CD4-positive, alpha-beta T cell (primary cell): ENCODE data around the gene GOLT1A. TPM values are rescaled to one million over a fixed set of nuclear protein-coding genes. Genes with fewer than 3 reads are reported as not detected.
A peak's percentile ranks its signal among the peaks of the same experiment; 100 is the strongest.

Source experiments
- ATAC-seq: fragments of 200-7000 bp; cut with Tn5 transposase; one replicate; pipeline ENCODE4 v1.10.0; 2022; ENCODE audit warnings: mild to moderate bottlenecking; ENCODE audit not compliant: poor library complexity
- CTCF ChIA-PET: fragments of 350-600 bp; sonication (Branson Sonifier 250); formaldehyde crosslinking; loops from one replicate; lab custom pipeline; 2021; ENCODE audit warnings: antibody characterized with exemption, inconsistent platforms; lab: Charles Lee
- POLR2A ChIA-PET: fragments of 350-600 bp; sonication (Branson Sonifier 250); formaldehyde crosslinking; loops from one replicate; lab custom pipeline; 2021; ENCODE audit warnings: antibody characterized with exemption, inconsistent platforms; lab: Charles Lee
- DNase-seq, 14 experiments: peaks; one replicate each; pipeline ENCODE4 v3.0.0-alpha.2; 2013 to 2020; ENCODE audit warnings: mixed read lengths in 2 of 14
- H3K27ac ChIP-seq, 2 donors: one replicate each; pipeline versions ENCODE4 v1.5.1 to v1.7.0; 2013; ENCODE audit warnings: low read length in 2 of 2, low read depth in 1 of 2, mild to moderate bottlenecking in 1 of 2
- H3K27me3 ChIP-seq, 2 experiments: 1 replicate in 1 of 2; 2 replicates in 1 of 2; pipeline versions ENCODE4 v1.6.1 to v1.7.0; 2013; ENCODE audit warnings: low read length in 2 of 2, control low read depth in 1 of 2, mild to moderate bottlenecking in 1 of 2, moderate library complexity in 1 of 2; ENCODE audit not compliant: insufficient read depth in 2 of 2, control insufficient read depth in 1 of 2
- H3K36me3 ChIP-seq: one replicate; pipeline ENCODE4 v1.6.1; 2013; ENCODE audit warnings: low read length, control low read depth; ENCODE audit not compliant: insufficient read depth
- H3K4me1 ChIP-seq: one replicate; pipeline ENCODE4 v1.6.1; 2013; ENCODE audit warnings: low read length, control low read depth; ENCODE audit not compliant: insufficient read depth
- H3K4me3 ChIP-seq: one replicate; pipeline ENCODE4 v1.5.1; 2013; ENCODE audit warnings: mild to moderate bottlenecking, low read length, moderate library complexity
- H3K9me3 ChIP-seq, 2 experiments: 1 replicate in 1 of 2; 2 replicates in 1 of 2; pipeline versions ENCODE4 v1.6.1 to v1.7.0; 2013; ENCODE audit warnings: low read length in 2 of 2, mild to moderate bottlenecking in 2 of 2, control low read depth in 1 of 2, moderate library complexity in 1 of 2; ENCODE audit not compliant: control insufficient read depth in 1 of 2, insufficient read depth in 1 of 2
- H3K27ac Mint-ChIP-seq: one replicate; pipeline ENCODE4 v1.8.0; 2020; ENCODE audit warnings: mixed read lengths
- H3K27me3 Mint-ChIP-seq: one replicate; pipeline ENCODE4 v1.8.0; 2021; ENCODE audit warnings: mixed read lengths
- H3K36me3 Mint-ChIP-seq: one replicate; pipeline ENCODE4 v1.8.0; 2021; ENCODE audit warnings: low read depth, mixed read lengths
- H3K4me1 Mint-ChIP-seq: one replicate; pipeline ENCODE4 v1.8.0; 2021; ENCODE audit warnings: low read depth, mixed read lengths
- H3K4me3 Mint-ChIP-seq: one replicate; pipeline ENCODE4 v1.8.0; 2020; ENCODE audit warnings: mild to moderate bottlenecking, mixed read lengths
- H3K9me3 Mint-ChIP-seq: one replicate; pipeline ENCODE4 v1.8.0; 2020; ENCODE audit warnings: mixed read lengths
- intact Hi-C, 2 experiments: fragments of 100-400 bp; cut with DNase I in 1 of 2; cut with micrococcal nuclease in 1 of 2; formaldehyde crosslinking; loops; one replicate each; pipeline versions ENCODE4 v1.15.1 to v1.9.0; 2023 to 2025; cut with DNase I, micrococcal nuclease
- total RNA-seq, 174 experiments: library from RNA in 2 of 174; stranded (reverse) in 2 of 174; gene quantifications; one replicate each; pipeline ENCODE4 v1.2.3 and lab custom pipeline; 2021 to 2026
- TF ChIP-seq, protein P1 (sequence below): fragments of 200-600 bp; IDR thresholded peaks from one replicate; pipeline ENCODE4 v1.8.0; 2022; ENCODE audit warnings: antibody characterized with exemption, mild to moderate bottlenecking

GOLT1A gene
- total RNA-seq, 2 experiments from 2014 or later = 0.30 TPM; not detected in 1

GRCh38 chr1:204218552-204218951, 4.8 kb upstream of the GOLT1A start:
- Mint-ChIP-seq H3K4me1 (peaks cover 8% of the 10 kb centered on the region), H3K27ac (no peak overlapping the region), H3K36me3 (no peaks in the 10 kb centered on the region), H3K27me3 (no peaks in the 10 kb centered on the region), H3K4me3 (no peak overlapping the region), H3K9me3 (no peaks in the 10 kb centered on the region)
- peaks cover 9% of the 10 kb centered on the region for H3K4me1 ChIP-seq
- peaks cover 0 to 9% of the 10 kb centered on the region in 2 experiments for H3K9me3 ChIP-seq
- no peaks in the 10 kb centered on the region for H3K36me3 ChIP-seq
- intact Hi-C loops = no loop called here
- ChIA-PET CTCF (no interaction called here), POLR2A (no interaction called here)
- TF ChIP-seq, protein P1, sequence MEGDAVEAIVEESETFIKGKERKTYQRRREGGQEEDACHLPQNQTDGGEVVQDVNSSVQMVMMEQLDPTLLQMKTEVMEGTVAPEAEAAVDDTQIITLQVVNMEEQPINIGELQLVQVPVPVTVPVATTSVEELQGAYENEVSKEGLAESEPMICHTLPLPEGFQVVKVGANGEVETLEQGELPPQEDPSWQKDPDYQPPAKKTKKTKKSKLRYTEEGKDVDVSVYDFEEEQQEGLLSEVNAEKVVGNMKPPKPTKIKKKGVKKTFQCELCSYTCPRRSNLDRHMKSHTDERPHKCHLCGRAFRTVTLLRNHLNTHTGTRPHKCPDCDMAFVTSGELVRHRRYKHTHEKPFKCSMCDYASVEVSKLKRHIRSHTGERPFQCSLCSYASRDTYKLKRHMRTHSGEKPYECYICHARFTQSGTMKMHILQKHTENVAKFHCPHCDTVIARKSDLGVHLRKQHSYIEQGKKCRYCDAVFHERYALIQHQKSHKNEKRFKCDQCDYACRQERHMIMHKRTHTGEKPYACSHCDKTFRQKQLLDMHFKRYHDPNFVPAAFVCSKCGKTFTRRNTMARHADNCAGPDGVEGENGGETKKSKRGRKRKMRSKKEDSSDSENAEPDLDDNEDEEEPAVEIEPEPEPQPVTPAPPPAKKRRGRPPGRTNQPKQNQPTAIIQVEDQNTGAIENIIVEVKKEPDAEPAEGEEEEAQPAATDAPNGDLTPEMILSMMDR = no peak
- DNase-seq = peak in 1 of 14 experiments; percentile 9
- no peak overlapping the region for H3K27ac ChIP-seq
- H3K4me3 ChIP-seq = no peak overlapping the region
- ATAC-seq = no peak
- peaks cover 0 to 4% of the 10 kb centered on the region in 2 experiments for H3K27me3 ChIP-seq

GRCh38 chr1:204217648-204218000, 3.8 kb upstream of the GOLT1A start:
- ATAC-seq = no peak
- TF ChIP-seq, protein P1 = no peak
- no peak overlapping the region for H3K27ac ChIP-seq

DNA sequence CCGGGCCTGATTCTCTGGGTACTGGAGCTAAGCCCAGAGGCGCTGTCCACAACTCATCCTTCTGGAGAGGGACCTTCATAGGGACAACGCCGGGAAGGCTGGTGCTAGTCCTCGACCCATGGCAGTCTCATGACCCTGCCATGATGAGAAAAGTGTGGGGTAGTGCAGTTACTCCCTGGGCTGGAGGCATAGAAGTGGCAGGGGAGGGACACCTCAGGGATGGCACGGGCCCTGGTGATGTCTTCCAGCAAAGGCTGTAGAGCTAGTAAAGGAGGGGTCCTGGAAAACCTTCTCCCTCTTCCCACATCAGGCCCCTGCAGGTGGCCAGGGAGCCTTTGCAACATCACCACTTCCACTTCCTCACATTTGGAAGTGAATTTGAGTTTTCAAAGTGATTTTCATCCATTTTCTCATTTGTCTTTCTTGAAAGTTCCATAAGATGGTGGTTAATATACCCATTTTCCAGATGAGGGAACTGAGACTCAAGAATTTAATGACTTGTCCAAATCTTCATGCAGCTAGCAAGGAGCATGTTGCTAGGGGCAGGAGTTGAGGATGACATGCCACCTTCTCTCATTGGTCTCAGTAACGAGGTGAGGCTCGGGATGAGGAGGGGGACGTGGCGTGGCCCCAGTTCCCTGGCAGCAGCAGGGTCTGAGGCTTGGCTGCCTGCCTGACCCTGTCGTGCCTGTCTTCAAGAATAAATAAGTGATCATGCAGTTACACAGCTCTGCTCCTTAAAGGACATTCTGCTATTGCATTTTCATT, 3.3 kb upstream of the GOLT1A start:
- TF ChIP-seq, protein P1 = no peak
- Mint-ChIP-seq H3K4me3 (no peak overlapping the region), H3K9me3 (no peaks in the 10 kb centered on the region), H3K36me3 (no peaks in the 10 kb centered on the region), H3K4me1 (peaks cover 8% of the 10 kb centered on the region), H3K27me3 (no peaks in the 10 kb centered on the region), H3K27ac (no peak overlapping the region)
- POLR2A ChIA-PET = no interaction called here
- peaks cover 11% of the 10 kb centered on the region for H3K4me1 ChIP-seq
- H3K9me3 ChIP-seq = peaks cover 0 to 10% of the 10 kb centered on the region in 2 experiments
- no peak overlapping the region for H3K27ac ChIP-seq
- peaks cover 3 to 4% of the 10 kb centered on the region in 2 experiments for H3K27me3 ChIP-seq
- intact Hi-C loops = no loop called here
- CTCF ChIA-PET = interaction anchor here (1.0 kb wide), 1 partner anchor 10 kb away, joined by 3 read pairs; no protein-coding TSS in a partner anchor
- ATAC-seq = no peak
- H3K4me3 ChIP-seq = no peak overlapping the region
- DNase-seq = no peak
- no peaks in the 10 kb centered on the region for H3K36me3 ChIP-seq

More at GRCh38 chr1:204217648-204218000, 3.8 kb upstream of the GOLT1A start:
- no peak overlapping the region for H3K27ac Mint-ChIP-seq
- H3K9me3 Mint-ChIP-seq = no peaks in the 10 kb centered on the region
- H3K4me3 ChIP-seq = no peak overlapping the region
- peaks cover 3 to 4% of the 10 kb centered on the region in 2 experiments for H3K27me3 ChIP-seq
- no peaks in the 10 kb centered on the region for H3K36me3 Mint-ChIP-seq
- peaks cover 0 to 10% of the 10 kb centered on the region in 2 experiments for H3K9me3 ChIP-seq
- H3K4me3 Mint-ChIP-seq = no peak overlapping the region
- intact Hi-C loops = no loop called here
- H3K27me3 Mint-ChIP-seq = no peaks in the 10 kb centered on the region
- H3K4me1 Mint-ChIP-seq = peaks cover 8% of the 10 kb centered on the region
- no peaks in the 10 kb centered on the region for H3K36me3 ChIP-seq
- DNase-seq = no peak
- ChIA-PET CTCF (interaction anchor here (1.0 kb wide), 1 partner anchor 11 kb away, joined by 3 read pairs; no protein-coding TSS in a partner anchor), POLR2A (no interaction called here)
- H3K4me1 ChIP-seq = peaks cover 11% of the 10 kb centered on the region
